GM19238 (cell line): ENCODE results near the gene LRRC42.
"Not testable (repeated sequence)": the region's sequence is repeated elsewhere in the genome, so short reads cannot be mapped to it uniquely, and the experiment has no call there.

ENCODE experiments used
- DNase-seq: peaks from one replicate; pipeline ENCODE4 v3.0.0; 2011; ENCODE audit warnings: low spot score; ENCODE audit not compliant: insufficient read length

The LRRC42 gene

GRCh38 chr1:54003750-54004480 is 57.8 kb downstream of the LRRC42 start:
- DNase-seq: not testable (repeated sequence)

GRCh38 chr1:54004481-54005049 is 58.4 kb downstream of the LRRC42 start:
- DNase-seq: no peak

- DNase-seq: no peak
Observed at GRCh38 chr1:54006508-54006907, 60.4 kb downstream of the LRRC42 start.

- no peak for DNase-seq
Observed at GRCh38 chr1:54007613-54008012, 61.5 kb downstream of the LRRC42 start.

GRCh38 chr1:54008876-54009275 is 62.7 kb downstream of the LRRC42 start:
- DNase-seq: no peak

GRCh38 chr1:54009406-54009805 is 63.3 kb downstream of the LRRC42 start:
- DNase-seq: no peak

- no peak for DNase-seq
Observed at GRCh38 chr1:54010415-54011117, 64.4 kb downstream of the LRRC42 start.

DNA sequence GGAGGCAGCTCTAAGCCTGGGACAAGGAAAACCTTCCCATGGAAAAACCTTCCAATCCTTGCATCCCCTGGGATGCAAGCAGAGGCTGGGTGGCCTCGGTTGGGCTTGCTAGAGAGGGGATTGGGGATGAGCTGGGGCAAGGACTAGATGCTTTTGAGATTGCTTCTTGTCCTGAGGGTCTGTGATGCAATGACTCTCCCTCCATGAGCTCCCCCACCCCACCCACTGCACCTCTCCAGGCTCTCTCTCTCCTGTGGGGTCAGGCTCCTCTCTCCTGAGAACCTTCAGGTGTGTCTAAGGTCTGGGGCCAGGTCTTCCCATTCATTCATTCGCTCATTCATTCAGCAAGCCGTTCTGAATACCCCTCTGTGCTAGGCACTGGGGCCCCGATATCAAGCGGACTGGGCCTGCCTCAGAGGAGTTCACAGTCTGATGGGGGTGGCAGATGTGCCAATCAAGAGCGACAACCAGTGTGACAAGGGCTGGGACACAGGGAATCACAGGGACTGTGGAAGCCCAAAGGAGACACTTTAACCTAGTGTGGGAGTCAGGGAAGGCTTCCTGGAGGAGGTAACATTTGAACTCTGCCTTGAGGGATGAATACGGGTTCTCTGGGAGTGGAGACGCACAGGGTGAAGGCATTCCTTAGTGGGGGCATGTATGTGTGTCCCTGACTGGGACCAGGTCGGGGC is 65.3 kb downstream of the LRRC42 start:
- DNase-seq: no peak

- no peak for DNase-seq
Observed at GRCh38 chr1:54012008-54012325, 65.8 kb downstream of the LRRC42 start.

GRCh38 chr1:54012863-54013262 is 66.7 kb downstream of the LRRC42 start:
- no peak for DNase-seq

- DNase-seq: no peak
Observed at GRCh38 chr1:54013393-54014008, 67.4 kb downstream of the LRRC42 start.

- DNase-seq: no peak
Observed at GRCh38 chr1:54014009-54014629, 68.0 kb downstream of the LRRC42 start.

DNA sequence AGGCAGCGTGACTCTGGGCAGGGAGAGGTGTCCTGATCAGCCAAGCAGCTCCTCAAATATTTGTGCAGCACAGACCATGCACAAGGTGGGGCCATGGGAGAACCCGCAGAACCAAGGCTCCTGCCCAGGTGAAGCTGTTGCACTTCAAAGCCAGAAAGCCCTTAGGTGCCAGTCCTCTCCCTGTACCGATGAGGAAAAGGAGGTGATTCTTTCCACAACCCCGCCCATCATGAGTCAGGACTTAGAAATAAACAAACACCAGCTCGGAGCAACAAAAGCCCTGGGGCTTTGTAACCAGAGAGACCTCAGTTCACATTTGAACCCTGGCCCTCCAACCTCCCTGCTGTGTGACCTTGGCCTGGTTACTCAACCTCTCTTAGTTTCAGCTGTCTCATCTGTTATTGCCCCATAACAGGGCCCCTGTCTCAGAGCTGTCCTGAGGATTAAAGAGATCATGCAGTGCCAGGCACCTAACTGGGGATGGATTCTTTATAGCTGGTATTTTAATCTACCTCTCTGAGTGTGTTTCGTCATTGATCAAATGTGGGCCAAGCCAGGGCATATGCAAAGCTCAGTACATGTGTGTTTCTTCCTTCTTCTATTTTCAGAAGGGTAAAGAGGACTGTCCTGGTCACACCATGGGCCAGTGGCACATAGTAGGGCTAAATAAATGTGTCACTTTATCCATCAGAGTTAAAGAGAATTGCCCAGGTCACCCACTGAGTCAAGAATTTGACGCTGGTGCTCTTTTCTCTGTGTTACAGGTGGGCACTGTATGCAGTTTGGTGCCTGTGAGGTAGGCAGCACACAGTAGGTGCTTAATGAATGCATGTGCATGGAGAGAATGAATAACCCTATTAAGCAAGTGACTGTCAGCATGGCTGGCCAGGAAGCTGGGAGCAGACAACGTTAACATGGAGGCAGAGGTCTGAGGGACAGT is 70.5 kb downstream of the LRRC42 start:
- no peak for DNase-seq
